ENCODE data around the gene POLR2C.
"Not testable (repeated sequence)": the region's sequence is repeated elsewhere in the genome, so short reads cannot be mapped to it uniquely, and the experiment has no call there.

The POLR2C gene

GRCh38 chr16:57462209-57462977 lies at the start of gene POLR2C:
Gene POLR2C (plus strand): TSS chr16:57462679. CDS start chr16:57462725, 46 bp downstream.
- DNase-seq = peak; percentile 41

GRCh38 chr16:57413301-57413730 lies 49.2 kb upstream of the POLR2C start:
- no peak for DNase-seq

- DNase-seq = no peak
These were observed 48.7 kb upstream of the POLR2C start for GRCh38 chr16:57413733-57414132.

- DNase-seq = no peak
These were observed 46.4 kb upstream of the POLR2C start for GRCh38 chr16:57416084-57416483.

GRCh38 chr16:57419506-57419905 lies 43.0 kb upstream of the POLR2C start:
- no peak for DNase-seq

- DNase-seq = no peak
These were observed 40.2 kb upstream of the POLR2C start for GRCh38 chr16:57422026-57422944.

GRCh38 chr16:57423152-57423551 lies 39.3 kb upstream of the POLR2C start:
- DNase-seq = no peak

- no peak for DNase-seq
These were observed 37.9 kb upstream of the POLR2C start for GRCh38 chr16:57424583-57424982.

GRCh38 chr16:57426356-57426755 lies 36.1 kb upstream of the POLR2C start:
- no peak for DNase-seq

GRCh38 chr16:57427307-57427706 lies 35.2 kb upstream of the POLR2C start:
- no peak for DNase-seq

- no peak for DNase-seq
These were observed 34.7 kb upstream of the POLR2C start for GRCh38 chr16:57427824-57428223.

- DNase-seq = no peak
These were observed 31.5 kb upstream of the POLR2C start for GRCh38 chr16:57430955-57431354.

GRCh38 chr16:57432505-57432904 lies 30.0 kb upstream of the POLR2C start:
- DNase-seq = no peak

GRCh38 chr16:57432989-57433388 lies 29.5 kb upstream of the POLR2C start:
- no peak for DNase-seq

GRCh38 chr16:57434003-57434402 lies 28.5 kb upstream of the POLR2C start:
- no peak for DNase-seq

- DNase-seq = no peak
These were observed 26.6 kb upstream of the POLR2C start for GRCh38 chr16:57435838-57436237.

GRCh38 chr16:57439947-57440346 lies 22.5 kb upstream of the POLR2C start:
- DNase-seq = not testable (repeated sequence)

GRCh38 chr16:57440551-57440950 lies 21.9 kb upstream of the POLR2C start:
- not testable (repeated sequence) for DNase-seq

GRCh38 chr16:57444711-57445110 lies 17.8 kb upstream of the POLR2C start:
- no peak for DNase-seq

GRCh38 chr16:57445510-57445909 lies 17.0 kb upstream of the POLR2C start:
- no peak for DNase-seq

- DNase-seq = no peak
These were observed 15.8 kb upstream of the POLR2C start for GRCh38 chr16:57446531-57447185.

GRCh38 chr16:57447186-57447962 lies 15.1 kb upstream of the POLR2C start, which contains the start of the genes CIAPIN1 and COQ9:
Gene CIAPIN1 (minus strand): TSS chr16:57447385. CDS start chr16:57440928, 6,457 bp downstream.
Gene COQ9 (plus strand): TSS chr16:57447479. CDS start chr16:57447506, 27 bp downstream.
- DNase-seq = peak; percentile 81

All from NCI-H1105 (cell line).